ENCODE measurements around the gene DHRS4.
A peak's percentile ranks its signal among the peaks of the same experiment; 100 is the strongest.

DHRS4 gene

GRCh38 chr14:23953464-23954278 is at the start of gene DHRS4:
Gene DHRS4 (plus strand): TSS chr14:23953770. CDS start chr14:23953789, 19 bp downstream.
- DNase-seq, result peak; percentile 22 to 96 (median 80)

DNA sequence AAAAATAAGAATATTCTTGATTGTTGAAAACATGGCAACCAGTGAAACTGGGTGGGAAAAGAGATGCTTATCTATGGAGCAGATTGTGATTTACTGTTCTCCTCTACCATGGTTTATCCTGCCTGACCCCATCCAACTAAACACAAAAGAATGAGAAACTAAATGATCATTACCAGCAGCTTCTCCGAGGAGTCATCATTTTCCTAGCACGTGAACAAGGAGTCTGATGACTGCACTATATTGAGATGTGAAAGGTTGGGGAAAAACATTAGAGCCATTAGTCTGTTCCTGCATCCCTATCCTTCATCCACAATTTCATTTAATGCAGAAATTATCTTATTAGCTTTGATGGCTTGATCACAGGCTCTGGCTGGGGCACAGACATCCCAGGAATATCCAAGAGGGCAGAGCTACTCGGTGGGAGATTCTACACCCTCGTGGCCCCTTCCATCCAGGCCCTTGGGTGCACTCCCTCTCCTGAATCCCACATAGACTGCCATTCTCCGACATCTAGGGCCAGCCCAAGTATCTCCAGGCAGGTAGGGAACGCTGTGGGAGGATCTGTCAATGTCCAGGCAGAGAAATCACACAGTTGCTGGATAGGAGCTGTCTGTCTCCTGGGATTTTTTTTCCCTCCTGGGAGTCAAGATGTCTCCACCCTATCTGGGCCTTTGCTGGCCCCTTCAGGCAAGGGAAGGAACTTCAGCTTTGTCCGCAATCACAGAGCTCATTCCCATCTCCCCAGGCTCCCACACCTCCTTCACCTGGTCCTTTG is 43.3 kb upstream of the DHRS4 start:
- DNase-seq, result peak in 10 of 51 donors; percentile 1 to 33 (median 8)

GRCh38 chr14:23910876-23911210 is 42.7 kb upstream of the DHRS4 start:
- no peak for DNase-seq

DNA sequence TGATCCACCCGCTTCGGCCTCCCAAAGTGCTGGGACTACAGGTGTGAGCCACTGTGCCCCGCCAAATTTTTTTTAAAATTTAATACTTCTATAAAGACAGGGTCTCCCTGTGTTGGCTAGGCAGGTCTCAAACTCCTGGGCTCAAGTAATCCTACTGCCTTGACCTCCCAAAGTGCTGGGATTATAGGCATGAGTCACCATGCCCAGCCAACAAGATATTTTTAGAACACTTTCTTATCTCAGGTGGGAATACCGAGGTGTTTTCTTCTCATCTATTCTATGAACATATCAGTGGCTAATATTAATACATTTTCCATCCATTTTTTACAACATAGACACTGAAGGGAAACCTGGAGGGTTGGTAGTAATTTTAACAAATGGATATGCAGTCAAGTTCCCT is 38.0 kb upstream of the DHRS4 start:
- DNase-seq, result no peak

- no peak for DNase-seq
Measured at GRCh38 chr14:23916004-23916403, 37.6 kb upstream of the DHRS4 start.

DNA sequence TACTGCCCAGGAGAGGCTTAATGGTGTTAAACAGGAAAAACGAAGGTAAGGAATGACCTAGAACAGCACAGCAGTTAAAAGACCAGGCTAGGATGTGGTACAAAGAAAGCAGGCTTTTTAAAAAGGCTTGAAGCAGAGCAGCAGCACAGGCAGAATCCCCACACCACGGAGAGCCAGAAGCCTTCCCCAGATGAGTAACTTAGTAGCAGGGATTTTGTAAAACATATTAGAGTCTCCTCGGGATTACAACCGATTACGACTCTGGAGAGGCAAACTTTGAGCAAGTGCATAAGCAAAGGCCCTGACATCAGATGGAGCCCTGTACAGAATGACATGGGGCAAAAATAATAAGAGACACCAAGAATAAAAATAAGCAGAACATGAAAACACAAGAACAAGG is 37.1 kb upstream of the DHRS4 start:
- DNase-seq, result no peak

DNA sequence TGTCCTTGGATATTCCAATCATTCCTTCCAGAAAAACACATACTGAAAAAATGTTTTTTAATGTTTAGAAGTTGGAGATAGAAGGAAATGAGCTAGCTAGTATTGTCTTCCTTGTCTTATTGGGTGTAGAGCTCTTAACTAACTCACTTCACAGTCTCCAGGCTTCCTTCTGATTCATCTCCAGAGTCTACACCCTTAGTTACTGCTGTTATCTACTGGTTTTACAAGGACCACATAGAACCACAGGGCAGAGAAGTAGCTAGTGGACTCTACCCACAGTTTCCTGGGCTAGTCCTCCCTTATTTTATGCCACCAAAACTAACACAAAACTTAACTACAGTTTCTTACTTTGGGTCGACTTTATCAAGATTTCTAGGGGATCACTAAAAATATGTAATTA is 31.0 kb upstream of the DHRS4 start:
- no peak for DNase-seq

DNA sequence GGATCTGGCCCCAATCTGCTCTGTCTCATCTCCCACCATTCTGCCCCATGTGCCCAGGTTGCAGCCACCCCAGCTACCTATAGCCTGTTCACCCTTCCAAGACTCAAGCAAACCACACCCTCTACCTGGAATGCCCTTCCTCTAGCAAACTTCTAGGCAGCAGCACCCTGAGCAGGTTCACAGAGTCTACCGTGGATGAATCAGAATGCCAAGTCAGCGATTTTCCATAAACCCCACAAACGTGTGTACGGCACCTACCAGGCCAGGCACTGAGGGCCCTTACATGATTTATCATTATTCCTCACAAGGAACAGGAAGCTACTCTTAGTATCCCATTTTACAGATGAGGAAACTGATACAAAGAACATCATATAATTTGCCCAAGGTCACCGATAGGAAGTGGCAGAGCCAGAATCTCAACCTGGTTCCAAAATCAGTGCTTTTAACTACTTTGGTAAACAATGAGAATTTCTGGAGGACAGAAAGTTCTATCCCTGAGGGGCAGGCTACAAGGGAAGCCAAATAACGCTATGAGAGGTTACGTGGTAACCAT is 28.0 kb upstream of the DHRS4 start:
- no peak for DNase-seq

DNA sequence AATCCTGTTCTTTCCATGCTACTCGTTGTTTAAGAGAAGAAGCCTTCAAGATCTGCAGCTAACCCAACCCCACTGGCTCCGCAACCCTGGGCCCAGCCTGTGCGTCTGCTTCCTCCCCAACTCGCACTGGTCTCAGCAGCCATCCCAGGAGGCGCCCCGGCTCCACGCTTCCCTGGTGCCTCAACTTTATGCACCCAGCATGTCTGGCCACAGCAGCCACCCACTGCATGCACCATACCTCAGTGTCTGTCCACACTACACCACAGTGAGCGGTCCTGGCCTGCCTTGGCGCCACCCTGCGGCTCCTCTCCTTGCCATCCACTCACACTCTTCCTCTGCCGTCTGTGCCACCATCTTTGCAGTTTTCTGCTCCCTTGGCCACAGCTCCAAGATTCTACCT is 27.0 kb upstream of the DHRS4 start:
- no peak for DNase-seq

DNA sequence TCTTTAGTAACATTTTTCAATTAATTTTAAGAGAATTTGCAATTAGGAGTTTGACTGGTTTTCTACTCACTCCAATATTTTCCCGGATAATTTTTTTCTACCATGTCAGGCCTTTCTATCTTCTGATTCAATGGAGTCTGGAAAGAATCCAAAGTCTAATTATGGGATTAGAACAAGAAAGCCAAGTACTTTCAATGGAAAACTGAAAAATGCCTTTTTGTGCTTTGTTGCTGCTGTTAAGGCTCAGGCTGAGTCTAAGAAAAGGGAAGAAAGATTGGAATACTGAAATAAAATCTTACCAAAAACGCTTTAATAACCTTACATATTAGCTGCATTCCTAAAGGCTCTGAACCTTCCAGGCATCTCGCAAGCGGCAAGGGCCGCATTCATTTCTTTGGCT is 24.4 kb upstream of the DHRS4 start:
- peak in 1 of 51 donors; percentile 53 for DNase-seq

DNA sequence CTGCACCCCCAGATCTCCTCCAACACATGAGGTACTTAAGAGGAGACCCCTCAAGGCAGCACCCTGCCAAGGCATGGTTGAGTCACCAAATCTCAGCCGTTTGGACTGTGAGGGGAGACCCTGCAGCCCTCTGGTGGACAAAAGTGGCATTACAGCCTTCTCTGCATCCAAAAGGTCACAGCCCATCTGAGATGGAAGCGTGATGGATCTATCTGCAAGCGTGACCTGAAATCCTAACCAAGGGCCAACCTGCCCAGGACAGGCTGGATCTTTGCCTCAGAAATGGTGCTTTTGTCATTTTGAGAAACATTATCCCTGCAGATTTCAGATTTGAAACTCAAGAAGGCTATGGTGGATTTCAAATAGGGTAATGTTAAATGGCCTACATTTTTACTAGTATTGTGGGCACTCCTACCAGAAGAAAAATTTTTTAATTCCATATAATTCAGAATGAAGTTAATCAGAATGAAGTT is 23.7 kb upstream of the DHRS4 start:
- DNase-seq, result peak in 49 of 51 donors; percentile 6 to 90 (median 47)

- peak in 3 of 51 donors; percentile 3 to 11 (median 6) for DNase-seq
Measured at GRCh38 chr14:23930742-23931141, 22.8 kb upstream of the DHRS4 start.

DNA sequence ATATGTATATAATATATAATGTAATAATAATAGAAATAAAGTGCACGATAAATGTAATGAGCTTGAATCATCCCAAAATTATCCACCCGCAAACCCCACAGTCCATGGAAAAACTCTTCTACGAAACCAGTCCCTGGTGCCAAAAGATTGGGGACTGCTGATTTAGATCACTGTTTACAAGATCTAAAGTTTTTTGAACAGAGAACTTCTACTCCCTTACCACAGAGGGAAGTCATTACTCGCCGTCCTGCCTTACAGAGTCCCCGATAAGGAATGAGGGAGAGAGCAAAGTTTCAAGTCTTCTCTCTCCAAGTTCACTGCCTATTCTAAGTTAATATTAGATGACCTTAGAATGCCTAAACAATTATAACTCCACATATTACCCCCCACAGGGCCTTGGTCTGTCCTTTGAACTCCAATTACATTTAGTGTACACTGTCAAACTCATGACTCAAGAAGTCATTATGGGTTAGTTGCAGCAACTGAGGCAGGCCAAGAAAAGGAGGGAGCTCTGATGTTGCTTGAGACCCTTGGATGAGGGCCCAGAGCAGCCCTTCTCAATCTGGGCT is 21.8 kb upstream of the DHRS4 start:
- no peak for DNase-seq

- no peak for DNase-seq
Measured at GRCh38 chr14:23932639-23933038, 20.9 kb upstream of the DHRS4 start.

DNA sequence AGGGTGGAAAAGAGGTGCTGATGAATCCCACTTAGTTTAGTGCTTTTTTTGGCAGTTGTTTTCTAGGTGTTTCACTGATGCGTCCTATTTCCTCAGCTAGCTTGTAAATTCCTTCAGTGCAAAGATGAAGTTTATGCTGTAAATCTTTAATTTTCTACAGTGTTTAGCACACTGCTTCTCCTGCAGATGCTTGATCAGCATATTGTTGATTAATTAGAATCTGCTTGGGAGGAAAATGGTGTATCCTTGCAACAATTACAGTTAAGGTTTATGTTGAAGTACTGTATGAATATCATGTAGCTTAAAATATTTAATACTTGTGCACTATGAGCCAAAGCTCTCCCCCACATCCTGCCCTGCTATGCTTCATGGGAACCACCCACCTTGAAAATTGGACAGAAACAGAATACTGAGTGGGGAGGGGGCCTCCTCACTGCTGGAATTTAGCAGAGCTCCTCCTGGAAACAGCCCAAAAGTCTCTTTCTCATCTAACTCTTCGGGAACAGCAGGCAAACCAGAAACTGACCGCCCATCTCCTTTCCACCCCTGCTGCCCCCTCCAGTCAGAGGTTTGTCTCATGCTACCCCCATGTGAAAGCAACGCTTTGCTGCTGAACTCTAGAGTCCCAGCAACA is 20.3 kb upstream of the DHRS4 start:
- DNase-seq, result no peak

GRCh38 chr14:23933742-23934128 is 19.8 kb upstream of the DHRS4 start:
- DNase-seq, result no peak

- no peak for DNase-seq
Measured at GRCh38 chr14:23935158-23935557, 18.4 kb upstream of the DHRS4 start.

GRCh38 chr14:23936084-23936829 is 17.3 kb upstream of the DHRS4 start:
- no peak for DNase-seq

DNA sequence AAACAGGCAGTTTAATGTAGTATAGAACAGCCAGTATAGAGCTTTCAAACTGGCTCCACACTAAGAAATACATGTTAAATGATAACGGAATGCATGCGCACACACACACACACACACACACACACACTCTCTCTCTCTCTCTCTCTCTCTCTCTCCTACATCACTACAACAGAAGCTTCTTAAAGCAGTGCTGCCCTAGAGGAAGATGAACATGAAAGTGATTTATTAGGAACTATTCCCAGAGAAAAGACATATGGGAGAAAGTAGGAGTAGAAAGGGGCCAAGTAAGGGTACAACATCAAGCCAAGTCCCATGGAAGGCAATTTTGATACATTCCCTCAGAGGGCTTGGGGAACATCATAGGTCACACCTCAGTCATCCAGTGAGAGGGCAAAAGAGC is 16.4 kb upstream of the DHRS4 start:
- no peak for DNase-seq

GRCh38 chr14:23938823-23939222 is 14.7 kb upstream of the DHRS4 start:
- DNase-seq, result no peak

Measured in hypothalamus (tissue), 51 donors.